ENCODE measurements around the gene LRMDA.

GRCh38 chr10:75446508-75446907 lies 15.1 kb downstream of the LRMDA start:
- TF ChIP-seq CTCF (IDR thresholded peaks at IDR 0.05) (no peak), EZH2 (IDR thresholded peaks at IDR 0.05; ENCODE audit: borderline replicate concordance, insufficient read depth, low read depth, low read length, poor library complexity, severe bottlenecking) (no peak)
